GM12873 (cell line): ENCODE results near the gene ABCF2.

ENCODE experiments used
- TF ChIP-seq, protein P1 (sequence below): IDR thresholded peaks from 2 replicates; pipeline ENCODE4 v1.5.1; 2012; ENCODE audit warnings: low read depth, mild to moderate bottlenecking, moderate library complexity, low read length, control low read depth; ENCODE audit not compliant: insufficient read depth; ENCODE audit errors: missing control alignments

ABCF2 gene

DNA sequence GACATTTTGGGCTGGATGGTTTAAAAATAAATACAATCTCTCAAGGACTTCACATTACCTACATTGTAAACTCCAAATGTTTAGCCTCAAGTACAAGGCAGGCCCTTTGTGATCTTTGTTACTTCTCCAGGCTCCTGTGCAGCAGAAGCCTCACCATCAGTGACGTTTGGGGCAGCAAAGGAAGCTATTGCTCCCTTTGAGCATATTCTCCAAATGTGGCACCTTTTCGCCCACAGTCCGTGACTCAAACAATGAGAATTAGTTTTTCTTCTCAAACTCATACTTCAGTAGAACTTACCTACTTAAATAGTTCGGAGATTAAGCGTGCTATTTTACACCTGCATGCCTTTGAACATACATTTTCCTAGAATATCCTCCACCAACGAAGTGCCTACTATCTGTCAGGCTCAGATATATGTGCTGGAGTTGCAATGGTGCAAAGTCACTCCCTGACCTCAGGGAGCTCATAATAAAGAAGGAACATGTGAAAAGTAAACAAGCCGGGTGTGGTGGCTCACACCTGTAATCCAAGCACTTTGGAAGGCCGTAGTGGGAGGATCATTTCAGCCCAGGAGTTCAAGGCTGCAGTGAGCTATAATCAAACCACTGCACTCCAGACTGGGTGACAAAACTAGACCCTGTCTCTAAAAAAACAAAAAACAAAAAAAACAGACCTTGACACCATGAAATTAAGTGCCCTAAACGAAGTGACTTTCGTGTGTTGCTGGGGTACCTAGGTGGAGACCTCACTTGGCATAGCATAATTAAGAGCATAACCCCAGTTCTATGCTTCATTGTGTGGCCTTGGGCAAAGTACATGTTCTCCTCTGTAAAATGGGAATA is 1.2 kb upstream of the ABCF2 start:
- TF ChIP-seq, protein P1, sequence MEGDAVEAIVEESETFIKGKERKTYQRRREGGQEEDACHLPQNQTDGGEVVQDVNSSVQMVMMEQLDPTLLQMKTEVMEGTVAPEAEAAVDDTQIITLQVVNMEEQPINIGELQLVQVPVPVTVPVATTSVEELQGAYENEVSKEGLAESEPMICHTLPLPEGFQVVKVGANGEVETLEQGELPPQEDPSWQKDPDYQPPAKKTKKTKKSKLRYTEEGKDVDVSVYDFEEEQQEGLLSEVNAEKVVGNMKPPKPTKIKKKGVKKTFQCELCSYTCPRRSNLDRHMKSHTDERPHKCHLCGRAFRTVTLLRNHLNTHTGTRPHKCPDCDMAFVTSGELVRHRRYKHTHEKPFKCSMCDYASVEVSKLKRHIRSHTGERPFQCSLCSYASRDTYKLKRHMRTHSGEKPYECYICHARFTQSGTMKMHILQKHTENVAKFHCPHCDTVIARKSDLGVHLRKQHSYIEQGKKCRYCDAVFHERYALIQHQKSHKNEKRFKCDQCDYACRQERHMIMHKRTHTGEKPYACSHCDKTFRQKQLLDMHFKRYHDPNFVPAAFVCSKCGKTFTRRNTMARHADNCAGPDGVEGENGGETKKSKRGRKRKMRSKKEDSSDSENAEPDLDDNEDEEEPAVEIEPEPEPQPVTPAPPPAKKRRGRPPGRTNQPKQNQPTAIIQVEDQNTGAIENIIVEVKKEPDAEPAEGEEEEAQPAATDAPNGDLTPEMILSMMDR, result no peak

DNA sequence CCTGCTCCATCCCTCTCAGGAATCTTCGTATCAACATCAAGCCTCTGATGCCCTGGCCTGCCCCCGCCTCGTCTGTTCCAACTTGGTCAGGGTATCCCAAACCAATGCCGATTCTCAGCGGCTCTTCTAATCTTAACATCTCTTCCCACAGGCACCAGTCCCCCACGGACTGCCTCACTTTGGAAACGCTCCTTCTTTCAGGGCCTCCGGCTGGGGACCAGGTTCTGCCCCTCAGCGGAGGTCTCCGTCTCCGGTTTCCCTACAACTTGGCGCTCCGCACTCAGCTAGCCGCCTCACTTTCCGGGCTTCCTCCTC is 488 bp downstream of the ABCF2 start:
- TF ChIP-seq, protein P1, result no peak

DNA sequence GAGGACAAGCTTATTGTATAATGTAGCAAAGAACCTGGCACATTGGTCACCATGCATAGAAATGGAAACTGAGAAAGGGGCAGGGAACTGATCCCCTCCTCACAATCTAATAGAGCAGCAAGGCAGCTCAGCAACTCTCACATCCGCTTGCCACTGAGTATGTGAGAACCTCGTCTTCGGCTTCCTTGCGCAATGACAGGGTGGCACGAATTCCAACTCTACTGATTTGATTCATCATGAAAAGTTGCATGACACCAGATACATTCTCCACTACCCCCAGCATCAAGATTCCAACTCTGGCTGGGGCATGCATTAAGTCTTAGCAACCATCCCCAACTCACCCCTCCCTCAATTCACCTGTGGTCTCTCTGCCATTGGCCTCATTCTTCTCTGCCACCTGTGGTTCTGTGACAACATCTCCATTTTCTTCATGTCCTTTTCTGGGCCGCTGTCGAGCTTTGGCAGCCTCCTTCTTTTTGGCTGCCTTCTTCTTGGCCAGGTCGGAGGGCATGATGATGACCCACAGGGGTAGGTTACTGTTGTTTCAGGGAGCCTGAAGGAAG is 976 bp downstream of the ABCF2 start:
- TF ChIP-seq, protein P1, result no peak

DNA sequence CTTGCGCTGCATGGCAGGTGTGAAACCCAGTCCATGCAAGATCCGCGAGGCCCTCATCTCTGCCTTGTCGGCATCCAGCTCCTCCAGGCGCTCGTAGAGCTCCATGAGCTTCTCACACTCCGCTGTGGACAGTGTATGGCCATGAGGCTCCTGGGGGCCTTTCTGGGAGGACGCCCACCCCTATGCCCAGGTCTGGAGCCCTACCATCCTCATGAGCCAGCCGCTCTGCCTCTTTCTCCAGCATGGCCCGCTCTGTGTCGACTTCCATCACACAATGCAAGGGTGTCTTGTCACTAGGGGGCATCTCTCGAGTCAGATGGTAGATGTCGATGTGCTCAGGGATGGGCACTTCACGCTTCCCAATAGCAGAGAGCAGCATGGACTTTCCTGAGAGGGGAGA is 3.3 kb downstream of the ABCF2 start:
- TF ChIP-seq, protein P1, result no peak

DNA sequence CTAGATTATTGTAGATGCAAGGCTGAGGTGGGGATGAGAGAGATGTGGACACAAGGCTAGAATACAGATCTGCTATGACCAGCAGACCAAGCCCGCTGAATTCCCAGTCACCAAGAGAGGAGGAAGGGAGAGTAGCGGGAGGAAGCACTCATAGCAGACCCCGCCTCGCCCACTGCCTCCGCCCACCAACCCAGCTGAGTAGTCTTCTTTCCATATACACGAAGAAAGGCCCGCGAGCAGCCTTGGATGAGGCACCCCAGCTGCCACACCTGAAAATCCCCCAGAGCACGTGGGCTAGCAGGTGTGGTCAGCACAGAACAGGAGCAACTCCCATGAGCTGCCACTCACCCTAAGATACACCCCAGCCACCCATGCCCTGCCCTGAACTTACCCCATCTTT is 8.8 kb downstream of the ABCF2 start:
- TF ChIP-seq, protein P1, result no peak

DNA sequence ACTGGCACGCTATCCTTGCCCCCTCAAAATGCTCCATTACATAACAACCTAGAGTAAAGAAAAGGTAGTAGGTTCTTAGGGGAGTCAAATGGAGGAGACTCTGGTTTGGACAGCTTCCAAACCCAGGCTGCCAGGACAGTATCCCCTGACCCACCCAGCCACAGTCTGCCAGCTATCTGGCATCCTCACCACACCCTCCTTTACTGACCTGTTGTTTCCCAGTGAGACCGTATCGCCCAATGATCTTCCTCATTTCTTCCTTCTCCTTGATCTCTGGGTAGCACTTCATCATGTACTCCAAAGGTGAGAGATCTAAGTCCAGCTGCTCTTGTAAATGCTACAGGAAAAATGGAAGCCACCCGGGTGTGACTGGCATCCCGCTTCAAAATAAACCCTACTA is 11.6 kb downstream of the ABCF2 start:
- TF ChIP-seq, protein P1, result no peak

DNA sequence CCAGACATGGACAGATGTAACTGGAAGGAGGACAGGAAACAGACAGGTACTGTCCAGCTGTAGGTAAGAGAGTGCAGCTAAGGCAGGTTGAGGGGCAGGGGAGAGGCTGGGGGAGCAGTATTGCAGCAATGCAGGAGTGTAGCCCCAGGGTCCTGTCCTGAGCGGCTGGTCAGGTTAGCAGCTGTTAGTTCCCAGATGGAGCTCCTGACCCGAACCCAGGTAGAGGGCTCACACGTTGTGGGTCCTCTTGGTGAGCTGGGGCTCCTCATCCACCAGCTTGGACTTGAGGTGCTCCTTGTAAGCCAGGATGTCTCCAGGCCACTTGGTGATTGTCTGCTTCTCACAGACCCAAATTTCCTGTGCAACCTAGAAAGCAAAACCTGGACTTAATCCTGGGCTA is 13.2 kb downstream of the ABCF2 start:
- TF ChIP-seq, protein P1, result no peak
